Measurements from ENCODE around the gene GPR161. TPM values are rescaled to one million over a fixed set of nuclear protein-coding genes. Genes with fewer than 3 reads are reported as not detected.

GPR161 gene
- total and polyA plus RNA-seq, 9 of the 15 experiments (the other 6 are each of a cell fraction or from before 2014, with no cell fraction given), result 0.15 to 2.4 (median 0.76) TPM

- TF ChIP-seq ZNF436 (CRISPR knock-in tag; IDR thresholded peaks at IDR 0.05) (no peak), TCFL5 (CRISPR knock-in tag; conservative IDR thresholded peaks at IDR 0.05) (no peak)
Observed at GRCh38 chr1:168093616-168094015, 43.1 kb downstream of the GPR161 start (continued).

GRCh38 chr1:168092566-168093355 is 44.0 kb downstream of the GPR161 start:
- Histone ChIP-seq H3K27ac (ENCODE audit: extremely low read depth, low read depth, low read length) (no peak overlapping the region), H3K4me3 (no peak overlapping the region), H4K20me1 (replicated peaks; ENCODE audit: control insufficient read depth, insufficient read depth, low read length) (no peaks in the 10 kb centered on the region), H2AFZ (ENCODE audit: low read depth, low read length) (no peak overlapping the region), H3K36me3 (ENCODE audit: control insufficient read depth, insufficient read depth, low read length) (no peaks in the 10 kb centered on the region), H3K79me2 (ENCODE audit: control insufficient read depth, insufficient read depth, low read length) (no peaks in the 10 kb centered on the region), H3K4me1 (replicated peaks in 1 of 2; ENCODE audit: control insufficient read depth in 2 of 2, insufficient read depth in 2 of 2, low read length in 2 of 2) (peaks cover 0 to 8% of the 10 kb centered on the region in 2 experiments; a peak in 2 of 5 replicates), H3K27me3 (ENCODE audit: control insufficient read depth in 2 of 2, insufficient read depth in 2 of 2, low read length in 2 of 2) (peaks cover 9 to 39% of the 10 kb centered on the region in 2 experiments; a peak in 4 of 5 replicates), H3K9me1 (ENCODE audit: control insufficient read depth, insufficient read depth, low read length) (no peaks in the 10 kb centered on the region), H3K9me3 (replicated peaks; ENCODE audit: control insufficient read depth, insufficient read depth, low read depth, low read length) (no peaks in the 10 kb centered on the region), H3K9ac (ENCODE audit: insufficient read depth in 1 of 2, low read depth in 2 of 2, low read length in 2 of 2) (no peak overlapping the region), H3K4me2 (ENCODE audit: insufficient read depth, low read length) (no peak overlapping the region)
- 30% methylated on average over 16 of the region's 16 CpGs for WGBS (ENCODE audit: insufficient coverage, low coverage, missing lambda C conversion rate)
- in situ Hi-C loops (cut with MboI), result loop anchor here (10.0 kb wide), 1 partner anchor 492 kb away; no protein-coding TSS in a partner anchor
- FAIRE-seq, result peak; percentile 70
- intact Hi-C loops (cut with micrococcal nuclease), result loop anchor here (5.0 to 10.0 kb wide), 4 partner anchors 55 to 342 kb away; partner anchors contain the start of gene SFT2D2
- DNase-seq (ENCODE audit: extremely low read depth in 1 of 4, low spot score in 3 of 4), result peak in 3 of 4 experiments; percentile 34 to 41 (median 37)
- POLR2A ChIA-PET, result interaction anchor here (2.3 kb wide), 1 partner anchor 8 kb away, joined by 11 read pairs; no protein-coding TSS in a partner anchor
- CTCF ChIA-PET (ENCODE audit: low intra/inter-chr PET ratio), result interaction anchor here (0.5 to 0.9 kb wide), 3 partner anchors 53 to 273 kb away, joined by 3 to 5 read pairs (median 3); no protein-coding TSS in a partner anchor
- no TSS peak for BruUV-seq (replicated peaks)
- peak; percentile 56 for ATAC-seq
- TF ChIP-seq FOXK1 (CRISPR knock-in tag; IDR thresholded peaks at IDR 0.05; ENCODE audit: borderline replicate concordance) (no peak), RB1 (IDR thresholded peaks at IDR 0.05; ENCODE audit: low read depth) (0 out of 2 replicates have a peak, but pooled peaks have one; percentile 14), HDAC8 (tag; IDR thresholded peaks at IDR 0.05) (no peak), ARID1B (IDR thresholded peaks at IDR 0.05) (no peak), SMARCA4 (IDR thresholded peaks at IDR 0.05) (0 out of 2 replicates have a peak, but pooled peaks have one; percentile 23), PML (IDR thresholded peaks at IDR 0.05; ENCODE audit: low read length) (no peak), CTCF (IDR thresholded peaks at IDR 0.05 in 2 of 3, conservative IDR thresholded peaks at IDR 0.05 in 1 of 3; ENCODE audit: insufficient read depth in 2 of 3, low read depth in 1 of 3, low read length in 3 of 3) (peak; percentile 43 to 62 (median 59); a peak in 5 of 6 replicates), GTF2A2 (tag; IDR thresholded peaks at IDR 0.05) (no peak), ZNF780A (CRISPR knock-in tag; IDR thresholded peaks at IDR 0.05) (no peak)

Measured in K562 (cell line).